HUDEP-2 (cell line): ENCODE data around the gene CFAP77.

ENCODE experiments used
- DNase-seq, 76 experiments: peaks; one replicate each; lab custom pipeline; 2025; ENCODE audit not compliant: unreplicated experiment in 76 of 76; lab: John Stamatoyannopoulos, UW

CFAP77 gene

DNA sequence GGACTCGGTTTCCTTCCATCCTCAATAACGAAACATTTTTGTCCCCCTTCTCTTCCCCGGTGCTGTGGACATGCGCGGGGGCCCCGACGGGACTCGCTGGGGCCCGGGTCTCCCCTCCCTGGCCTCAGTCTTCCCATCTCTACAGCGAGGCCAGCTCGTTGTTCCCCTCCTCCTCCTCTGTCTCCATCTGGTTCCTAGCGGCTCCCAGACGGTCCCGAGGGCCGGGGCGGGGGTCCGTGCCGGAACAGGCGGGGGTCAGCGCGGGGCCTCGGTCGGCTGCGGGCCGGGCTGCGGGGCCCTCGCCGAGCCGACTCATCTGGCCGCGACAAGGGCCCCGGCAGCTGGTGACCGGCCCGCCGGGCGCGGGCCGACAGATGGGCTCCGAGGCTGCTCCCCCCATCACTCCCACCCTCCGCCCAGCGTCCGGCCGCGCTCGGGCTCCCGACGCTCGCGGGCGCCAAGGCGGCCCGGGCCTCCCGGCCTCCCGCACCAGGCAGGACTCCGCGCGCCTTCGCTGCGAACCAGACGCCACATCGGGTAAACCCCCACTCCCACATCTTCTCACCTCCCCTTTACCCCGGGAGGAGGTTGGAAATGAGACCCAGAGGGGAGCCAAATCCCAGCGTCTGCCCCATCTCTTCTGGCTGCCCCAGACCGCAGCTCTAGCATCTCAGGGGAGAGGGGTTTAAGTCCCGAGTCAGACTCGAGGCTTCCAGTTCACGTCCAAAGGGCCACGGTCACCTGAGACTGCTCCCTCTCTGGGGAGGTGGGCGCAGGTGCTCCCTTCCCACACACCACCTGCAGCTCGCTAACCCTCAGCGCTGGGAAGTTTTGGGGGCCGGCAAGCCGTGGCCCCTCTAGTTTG lies 180.5 kb downstream of the CFAP77 start:
- no peak for DNase-seq

DNA sequence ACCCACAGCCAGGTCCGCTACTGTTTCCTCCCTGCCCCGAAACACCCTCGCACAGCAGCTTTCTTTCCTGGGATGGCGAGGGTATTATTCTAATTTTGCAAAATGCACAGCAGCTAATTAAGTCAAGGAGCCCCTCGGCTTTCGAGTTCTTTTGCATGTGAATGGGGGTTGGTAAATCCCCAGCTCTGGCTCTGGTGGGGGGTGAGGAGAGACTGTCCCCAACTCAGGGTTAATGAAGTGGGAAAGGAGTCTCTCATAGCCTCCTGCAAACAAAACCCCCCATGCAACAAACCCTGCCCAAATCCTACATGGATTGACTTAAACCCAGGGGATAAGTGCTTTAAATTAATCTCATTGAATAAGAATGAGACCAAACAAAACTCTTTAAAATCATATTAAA lies 181.2 kb downstream of the CFAP77 start:
- DNase-seq: no peak

DNA sequence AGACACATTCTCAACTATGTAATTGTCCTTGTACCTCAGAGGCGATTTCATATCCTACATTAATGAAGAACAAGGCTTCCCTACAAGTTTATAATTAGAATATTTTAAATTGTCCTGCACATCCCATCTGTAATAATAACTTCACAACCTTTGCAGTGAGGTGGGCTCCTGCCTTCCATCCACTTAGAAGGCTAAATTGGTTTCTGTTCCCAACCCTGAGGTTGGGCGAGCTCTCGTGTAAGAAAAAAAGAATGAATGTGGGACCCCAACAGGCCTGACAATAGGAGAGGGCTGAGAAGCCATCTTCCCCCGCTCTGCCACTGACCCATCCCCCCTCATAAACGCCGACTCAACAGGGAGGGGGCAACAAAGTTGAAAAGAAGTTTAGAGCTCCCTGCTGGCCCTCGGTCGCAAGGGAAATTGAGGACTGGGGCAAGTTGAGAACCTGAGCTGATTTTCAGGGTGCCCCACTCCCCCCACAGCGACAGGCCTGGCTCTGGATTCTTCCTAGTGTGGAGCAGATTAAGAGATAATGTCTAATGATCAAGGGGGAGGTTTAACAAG lies 181.8 kb downstream of the CFAP77 start:
- no peak for DNase-seq

DNA sequence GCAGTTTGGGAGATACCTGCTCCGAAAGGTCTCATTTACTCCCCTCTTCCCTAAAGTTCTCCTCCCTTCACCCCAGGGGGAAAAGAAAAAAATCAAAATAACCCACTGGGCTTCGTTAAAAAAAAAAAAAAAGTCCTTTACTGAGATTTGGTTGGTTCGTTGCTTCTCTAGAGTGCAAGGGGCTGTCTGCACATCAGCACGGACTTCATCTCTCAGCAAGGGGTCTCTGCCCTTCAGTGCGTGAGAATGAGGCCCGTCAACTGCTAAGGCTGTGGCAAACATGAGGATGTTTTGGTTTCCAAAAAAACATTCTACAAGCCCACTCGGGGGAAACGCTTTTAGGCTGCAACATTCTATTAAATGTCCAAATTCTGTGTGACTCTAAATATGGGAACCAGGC lies 182.4 kb downstream of the CFAP77 start:
- DNase-seq: no peak

DNA sequence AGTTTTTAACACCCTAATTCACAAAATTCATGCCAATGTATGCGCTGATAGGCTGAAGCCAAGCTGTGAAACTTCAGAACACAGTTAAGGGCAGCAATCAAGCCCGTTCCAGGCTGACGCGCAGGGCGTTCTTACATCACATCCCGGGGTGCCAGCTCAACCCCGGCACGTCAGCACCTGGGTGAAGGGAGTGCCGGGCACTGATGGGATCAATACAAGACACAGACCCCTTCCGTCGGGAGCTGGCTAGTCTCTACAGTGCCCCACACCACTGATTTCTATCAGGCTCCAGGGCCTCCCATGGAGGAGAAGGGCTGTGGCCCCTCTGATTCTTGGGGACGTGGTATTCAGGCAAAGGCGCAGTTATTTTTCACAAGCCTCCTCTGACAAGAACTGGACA lies 184.4 kb downstream of the CFAP77 start:
- DNase-seq: no peak

DNA sequence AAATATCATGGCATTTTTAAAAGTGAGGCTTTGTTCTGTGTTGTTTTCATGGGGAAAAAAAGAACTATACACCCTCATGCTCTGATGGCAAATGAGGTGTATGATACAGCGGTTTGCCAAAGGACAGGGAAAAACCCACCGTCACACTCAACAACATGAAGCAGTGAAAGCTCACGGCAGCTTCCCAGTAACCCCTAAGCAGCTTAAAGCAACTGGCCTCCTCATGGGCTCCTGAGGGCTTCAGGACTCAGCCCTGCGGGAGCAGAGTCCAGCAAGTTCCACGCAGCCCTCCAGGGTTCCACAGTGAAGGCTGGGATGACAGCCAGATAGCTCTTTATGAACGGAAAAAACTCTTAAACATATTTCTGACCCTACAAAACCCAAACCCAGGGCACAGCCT lies 185.3 kb downstream of the CFAP77 start:
- no peak for DNase-seq

DNA sequence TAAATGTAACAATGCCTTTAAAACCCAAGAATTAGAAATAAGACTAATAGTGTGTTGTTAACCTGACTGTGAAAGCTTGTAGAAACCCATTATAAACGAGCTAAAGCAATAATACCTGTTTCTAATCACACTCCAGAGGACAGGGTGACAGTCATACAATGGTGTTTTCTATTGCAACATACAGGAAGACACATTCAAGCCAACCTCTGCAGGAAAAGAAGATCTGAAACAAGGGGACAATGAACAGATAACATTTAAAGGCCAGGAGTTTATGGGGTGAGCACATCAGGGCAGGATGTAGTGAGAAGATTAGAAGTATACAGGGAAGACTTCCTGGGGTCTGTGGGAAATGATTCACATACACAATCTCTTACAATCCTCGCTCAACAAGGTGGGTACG lies 186.2 kb downstream of the CFAP77 start:
- no peak for DNase-seq

DNA sequence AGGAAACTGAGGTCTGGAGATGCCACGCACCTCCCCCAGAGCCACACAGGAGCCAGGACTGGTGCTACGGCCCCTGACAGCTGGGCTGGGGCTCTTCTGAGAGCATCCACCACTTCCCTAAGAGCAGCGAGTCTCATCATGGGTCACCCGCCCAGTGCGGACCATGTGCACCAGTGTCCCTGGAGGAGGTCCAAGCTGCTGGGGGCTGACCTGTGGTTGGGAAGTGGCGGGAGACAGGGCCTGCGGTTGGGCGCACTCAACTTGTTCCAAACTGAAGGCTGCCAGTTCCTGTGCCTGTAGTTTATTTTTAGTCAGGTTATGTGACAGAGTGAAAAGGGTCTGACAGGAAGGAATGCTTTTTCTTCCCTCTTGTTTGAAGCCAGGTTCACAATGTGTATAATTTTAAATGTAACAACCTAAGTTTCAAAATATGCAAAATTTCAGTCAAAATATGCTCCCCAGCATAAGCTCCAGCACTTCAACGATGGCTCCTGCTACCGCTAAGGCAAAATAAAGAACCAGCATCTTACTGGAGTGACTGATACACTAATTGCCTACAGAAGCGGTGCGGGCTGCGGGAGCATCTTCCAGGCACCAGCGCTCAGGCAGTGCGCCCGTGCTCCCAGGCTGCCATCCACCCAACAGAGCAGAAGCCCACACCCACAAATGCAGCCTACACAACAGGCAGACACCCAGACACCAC lies 187.2 kb downstream of the CFAP77 start:
- no peak for DNase-seq

DNA sequence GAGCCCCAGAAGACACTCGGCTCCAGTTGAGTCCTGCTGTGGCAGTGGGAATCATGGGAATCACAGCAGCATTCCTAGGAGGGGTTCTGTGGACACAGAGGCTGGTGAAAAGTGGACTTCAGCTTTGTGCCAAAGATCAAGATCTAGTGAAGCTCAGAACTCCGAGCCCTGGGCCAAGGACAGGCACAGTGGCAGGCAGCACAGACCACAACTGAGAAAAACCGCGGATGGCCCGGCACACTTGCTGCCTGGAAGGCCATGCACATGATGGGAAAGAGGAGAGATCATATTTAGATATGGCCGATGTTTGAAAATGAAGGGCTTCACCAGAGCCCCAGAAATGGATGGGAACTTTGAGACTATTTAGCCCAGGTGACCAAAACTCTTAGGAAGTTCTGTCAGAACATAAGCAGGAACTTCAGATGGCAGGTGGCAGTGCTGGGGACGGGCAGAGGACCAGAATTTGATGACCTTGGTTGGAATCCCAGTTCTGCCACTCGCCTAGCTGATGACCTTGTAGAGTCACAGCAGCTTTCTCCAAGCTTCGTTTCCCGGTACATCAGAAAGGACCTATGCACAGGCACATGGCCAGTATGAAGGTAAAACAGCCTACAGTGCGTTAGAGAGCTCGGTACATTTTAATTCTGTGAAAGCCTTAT lies 190.4 kb downstream of the CFAP77 start:
- no peak for DNase-seq

DNA sequence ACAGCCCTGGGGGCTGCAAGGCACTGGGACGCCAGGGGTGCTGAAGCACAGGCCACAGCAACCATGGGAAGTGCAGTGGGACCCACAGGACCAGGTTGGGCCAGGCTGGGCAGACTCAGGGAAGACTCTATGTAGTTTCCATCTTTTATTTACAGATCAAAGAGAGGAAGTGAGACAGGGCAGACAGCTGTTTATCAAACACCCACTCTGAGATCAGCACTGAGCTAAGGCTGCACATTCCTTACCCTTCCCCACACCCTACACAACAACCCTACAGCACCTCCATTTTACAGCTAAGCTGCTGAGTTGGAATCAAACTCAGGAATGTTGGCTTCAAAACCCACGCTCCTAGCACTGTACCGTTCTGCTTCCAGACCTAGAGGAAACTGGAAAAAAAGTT lies 192.2 kb downstream of the CFAP77 start:
- no peak for DNase-seq

DNA sequence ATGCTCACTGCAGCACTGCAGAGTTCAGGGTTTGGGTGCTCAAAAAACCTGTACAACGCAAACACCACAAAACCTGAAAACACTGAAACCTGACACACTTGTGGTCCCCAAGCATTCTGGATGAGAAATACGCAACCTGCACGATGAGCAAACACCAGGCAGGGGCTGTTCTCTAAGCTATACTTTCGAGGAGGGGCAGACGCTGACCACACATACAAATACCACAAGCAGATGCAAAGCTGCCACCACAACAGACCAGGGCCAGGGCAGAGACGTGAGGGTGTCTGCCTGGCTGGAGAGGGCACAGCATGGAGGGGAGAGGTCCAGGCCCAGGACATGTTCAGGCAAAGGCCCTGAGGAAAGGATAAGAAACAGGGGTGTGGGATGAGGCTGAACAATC lies 195.4 kb downstream of the CFAP77 start:
- DNase-seq: no peak

DNA sequence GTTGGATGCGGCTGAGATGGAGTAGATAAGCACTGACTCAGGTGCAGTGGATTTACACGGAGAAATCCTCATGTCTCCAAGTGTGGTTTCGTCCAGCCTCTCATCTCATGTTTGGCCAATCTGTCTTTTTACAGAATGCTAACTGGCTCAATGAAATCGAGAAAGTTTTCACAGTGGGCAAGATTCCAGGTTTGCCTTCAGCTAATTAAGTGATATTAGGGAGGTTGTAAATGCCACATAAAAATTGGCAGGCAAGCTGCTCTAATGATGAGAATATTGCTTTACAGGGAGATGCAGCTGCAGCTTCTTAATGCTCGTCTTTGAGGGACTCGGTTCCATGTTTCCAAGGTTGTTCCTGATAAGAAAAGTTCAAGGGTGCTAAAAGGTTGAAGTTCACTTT lies 196.1 kb downstream of the CFAP77 start:
- DNase-seq: no peak

DNA sequence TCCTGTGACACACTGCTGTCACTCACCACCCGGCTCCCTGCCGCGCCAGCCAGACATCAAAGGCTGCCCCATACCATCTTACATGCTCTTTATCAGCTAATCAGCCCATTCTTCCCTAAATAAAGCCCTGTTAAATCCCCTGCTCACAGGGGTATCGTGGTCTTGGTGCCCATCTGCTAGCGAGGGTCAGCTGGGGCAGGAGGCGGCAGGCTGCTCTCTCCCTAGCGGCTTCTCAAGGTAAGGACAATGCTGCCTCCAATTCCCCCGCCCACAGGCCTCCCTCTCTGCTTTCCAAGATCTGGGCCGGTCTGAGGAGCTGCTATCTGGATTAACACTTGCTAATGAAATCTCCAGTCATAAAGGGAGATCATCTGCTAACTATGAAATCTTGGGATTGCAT lies 199.2 kb downstream of the CFAP77 start:
- DNase-seq: no peak

DNA sequence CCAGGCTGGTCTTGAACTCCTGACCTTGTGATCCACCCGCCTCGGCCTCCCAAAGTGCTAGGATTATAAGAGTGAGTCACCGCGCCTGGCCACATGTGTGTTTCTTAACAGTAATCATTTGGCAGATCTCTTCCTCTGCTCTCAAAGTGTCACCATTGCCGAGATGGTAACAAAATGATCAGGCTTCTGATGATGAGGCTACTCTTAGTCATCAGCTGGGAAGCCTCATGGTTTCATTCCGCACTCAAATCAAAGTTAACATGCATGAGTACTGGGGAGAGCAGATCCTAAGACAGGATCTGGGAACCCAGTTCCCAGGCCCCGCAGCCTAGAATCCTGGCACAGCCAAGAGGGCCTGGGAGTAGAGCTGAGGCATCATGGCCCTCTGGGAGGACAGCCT lies 199.8 kb downstream of the CFAP77 start:
- no peak for DNase-seq

DNA sequence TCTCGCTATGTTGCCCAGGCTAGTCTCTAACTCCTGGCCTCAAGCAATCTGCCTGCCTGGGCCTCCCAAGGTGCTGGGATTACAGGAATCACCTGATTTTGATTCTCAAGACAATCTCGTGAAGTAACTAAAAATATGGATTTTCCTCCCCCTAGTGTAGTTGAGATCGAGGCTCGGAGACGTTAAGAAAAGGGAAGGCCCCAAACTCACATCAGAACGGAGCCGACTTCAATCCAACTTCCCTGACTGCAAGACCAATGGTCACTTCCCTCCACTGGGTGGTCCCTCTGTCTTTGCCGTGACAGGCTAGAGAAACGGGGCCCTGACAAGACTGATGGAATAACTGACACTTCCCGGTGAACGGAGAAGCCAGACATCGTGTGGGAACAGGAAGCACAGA lies 200.7 kb downstream of the CFAP77 start:
- DNase-seq: no peak

DNA sequence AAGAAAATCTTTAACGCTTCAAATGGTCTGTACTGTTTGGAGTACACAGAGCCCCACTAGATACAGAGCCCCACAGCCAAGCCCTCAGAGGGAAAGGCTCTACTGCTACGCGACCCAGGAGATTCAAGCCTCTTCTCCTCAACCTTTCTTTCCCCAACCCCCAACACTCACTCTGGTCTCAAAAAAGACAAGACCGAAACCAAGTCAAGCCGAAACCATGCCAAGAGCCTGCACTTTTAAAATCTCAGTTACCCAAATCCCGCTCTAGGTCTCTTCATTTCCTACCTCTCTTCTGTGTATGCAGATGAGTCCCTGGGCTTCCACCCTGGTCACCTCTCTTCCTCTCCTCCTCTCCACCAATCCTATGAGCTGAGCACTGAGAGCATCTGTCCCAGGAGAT lies 204.3 kb downstream of the CFAP77 start:
- DNase-seq: no peak

DNA sequence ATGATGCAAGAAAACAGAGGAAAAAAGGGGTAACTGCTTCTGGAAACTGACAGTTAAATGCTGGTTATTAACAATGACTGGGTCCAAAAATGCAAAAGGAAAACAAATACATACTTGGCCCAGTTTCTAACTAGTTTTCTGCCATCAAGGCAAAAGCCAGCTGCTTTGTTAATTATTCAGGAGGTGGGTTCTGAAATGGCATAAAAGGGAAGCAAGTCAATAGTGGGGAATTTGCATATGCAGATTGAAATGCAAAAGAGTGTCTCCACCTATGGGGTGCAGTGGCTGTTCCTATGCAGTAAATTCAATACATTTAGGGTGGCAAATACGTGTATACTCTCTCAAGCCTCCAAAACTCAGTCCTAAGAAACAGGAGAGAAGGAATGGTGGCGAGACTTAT lies 205.8 kb downstream of the CFAP77 start:
- no peak for DNase-seq

DNA sequence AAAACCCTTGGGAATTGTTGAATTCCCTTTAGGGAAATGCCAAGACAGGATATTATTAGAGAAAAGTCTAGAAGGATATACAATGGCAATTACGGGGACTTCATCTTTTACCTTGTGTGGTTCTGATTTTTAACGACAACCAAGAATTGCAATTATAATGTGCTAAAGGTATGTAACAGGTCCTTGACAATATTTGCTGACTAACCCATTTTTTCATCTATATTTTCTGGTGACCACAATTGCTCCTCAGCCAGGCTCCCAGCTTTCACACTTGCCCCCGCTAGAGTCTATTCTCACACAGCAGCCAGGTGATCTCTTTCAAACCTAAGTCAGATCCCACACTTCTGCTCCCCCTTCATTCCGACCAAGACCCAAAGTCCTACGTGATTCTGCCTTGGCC lies 206.7 kb downstream of the CFAP77 start:
- DNase-seq: no peak

DNA sequence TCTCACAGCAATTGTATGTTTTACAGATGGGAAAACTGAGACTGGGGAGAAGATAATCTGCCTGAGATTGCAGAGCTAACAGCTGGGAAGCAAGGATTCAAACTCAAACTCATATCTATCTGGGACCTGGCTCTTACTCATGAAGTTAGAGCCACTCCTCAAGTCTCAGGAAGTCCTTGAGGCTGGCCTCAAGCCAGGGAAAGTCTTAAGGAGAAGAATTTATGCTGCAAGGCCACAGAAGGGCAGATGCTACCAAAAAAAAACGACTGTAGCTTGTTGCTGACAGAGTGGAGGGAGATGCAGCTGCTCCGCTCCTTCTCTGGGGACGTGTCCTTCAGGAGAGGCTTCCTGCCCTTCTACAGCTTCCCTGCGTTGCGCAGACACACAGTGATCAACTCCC lies 212.1 kb downstream of the CFAP77 start:
- DNase-seq: peak in 4 of 76 experiments; percentile 1 to 25 (median 12)
